ENCODE data around the gene OR2B2.
"Not testable (repeated sequence)": the region's sequence is repeated elsewhere in the genome, so short reads cannot be mapped to it uniquely, and the experiment has no call there.

OR2B2 gene

DNA sequence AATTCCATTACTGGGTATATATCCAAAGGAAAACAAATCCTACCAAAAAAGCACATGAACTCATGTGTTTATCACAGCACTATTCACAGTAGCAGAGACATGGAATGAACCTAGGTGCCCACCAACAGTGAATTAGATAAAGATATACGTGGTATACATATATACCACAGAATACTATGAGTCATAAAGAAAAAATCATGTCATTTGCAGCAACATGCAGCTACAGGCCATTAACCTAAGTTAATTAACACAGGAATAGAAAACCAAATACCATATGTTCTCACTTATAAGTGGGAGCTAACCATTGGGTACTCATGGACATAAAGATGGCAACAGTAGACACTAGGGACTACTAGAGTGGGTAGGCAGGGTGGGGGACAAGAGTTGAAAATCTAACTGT lies 4.2 kb downstream of the OR2B2 start:
- Histone ChIP-seq H3K27me3 (replicated peaks; ENCODE audit: control insufficient read depth, insufficient read depth, low read length) (no peaks in the 10 kb centered on the region), H3K4me1 (ENCODE audit: control insufficient read depth, insufficient read depth, low read length) (no peaks in the 10 kb centered on the region), H3K9me3 (ENCODE audit: control insufficient read depth, low read length) (no peaks in the 10 kb centered on the region), H3K36me3 (ENCODE audit: control insufficient read depth, insufficient read depth, low read length, severe bottlenecking) (no peaks in the 10 kb centered on the region), H3K9ac (ENCODE audit: low read length) (no peak overlapping the region), H3K4me3 (ENCODE audit: low read length) (no peak overlapping the region)
- DNase-seq (ENCODE audit: low read depth), result no peak

DNA sequence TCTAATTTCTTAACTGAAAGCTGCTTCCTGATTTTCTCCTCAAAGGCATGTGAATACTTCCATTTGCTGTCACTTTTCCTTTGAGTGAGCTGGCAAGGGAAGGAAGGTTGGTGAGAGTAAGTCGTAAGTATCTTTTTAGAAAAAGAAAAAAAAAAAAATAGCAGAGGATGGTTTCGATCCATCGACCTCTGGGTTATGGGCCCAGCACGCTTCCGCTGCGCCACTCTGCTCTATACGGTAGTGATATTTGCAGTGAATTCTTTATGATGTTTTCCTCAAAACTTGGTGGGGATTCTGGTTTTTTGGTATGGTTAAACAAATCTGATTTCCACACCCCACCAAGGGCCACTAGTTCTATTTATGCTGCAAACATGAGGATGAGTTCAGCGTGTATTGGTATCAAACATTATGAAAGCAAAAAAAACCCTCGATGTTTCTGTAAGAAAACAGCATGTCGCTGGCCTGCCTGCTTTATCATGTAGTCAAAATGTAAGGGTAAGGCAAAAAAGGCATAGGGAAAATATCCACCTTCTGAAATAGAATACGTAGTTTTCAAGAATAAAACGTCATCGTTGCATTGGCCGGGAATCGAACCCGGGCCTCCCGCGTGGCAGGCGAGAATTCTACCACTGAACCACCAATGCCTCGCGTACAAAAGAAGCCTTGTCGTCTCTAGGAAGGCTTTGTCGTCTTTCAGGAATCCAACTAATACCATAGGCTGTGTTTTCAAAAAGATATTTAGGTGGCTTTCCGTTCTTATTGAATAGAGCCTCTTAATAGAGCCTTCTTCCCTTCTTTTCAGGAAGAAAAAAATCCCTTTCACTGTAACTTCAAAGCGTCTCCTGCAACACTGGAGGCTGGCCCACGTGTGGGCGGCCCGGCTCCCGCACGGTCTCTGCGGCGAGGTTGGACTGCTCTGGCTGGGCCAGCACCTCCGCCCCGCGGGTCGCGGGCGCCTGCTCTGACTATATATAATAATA lies 9.6 kb downstream of the OR2B2 start:
- peak; percentile 91 for DNase-seq (ENCODE audit: low read depth)
- no peaks in the 10 kb centered on the region for H3K9me3 ChIP-seq (ENCODE audit: control insufficient read depth, low read length)

DNA sequence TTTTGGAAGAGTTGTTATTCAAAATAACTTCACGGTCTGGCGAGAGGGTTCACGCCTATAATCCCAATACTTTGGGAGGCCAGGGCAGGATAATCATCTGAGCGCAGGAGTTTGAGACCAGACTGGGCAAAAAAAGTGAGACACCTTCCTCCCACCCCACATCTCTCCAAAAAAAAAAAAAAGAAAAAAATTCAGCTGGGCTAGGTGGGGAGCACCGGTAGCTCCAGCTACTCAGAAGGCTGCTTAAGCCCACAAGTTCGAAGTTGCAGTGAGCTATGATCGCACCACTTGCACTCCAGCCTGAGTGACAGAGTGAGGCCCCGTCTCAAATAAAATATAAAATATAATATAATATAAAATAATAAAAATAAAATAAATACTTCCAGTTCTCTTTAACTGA lies 10.4 kb downstream of the OR2B2 start:
- no peak for DNase-seq (ENCODE audit: low read depth)
- H3K27me3 ChIP-seq (replicated peaks; ENCODE audit: control insufficient read depth, insufficient read depth, low read length), result no peaks in the 10 kb centered on the region
- H3K9me3 ChIP-seq (ENCODE audit: control insufficient read depth, low read length), result no peaks in the 10 kb centered on the region
- H3K9ac ChIP-seq (ENCODE audit: low read length), result no peak overlapping the region
- H3K4me3 ChIP-seq (ENCODE audit: low read length), result no peak overlapping the region
- no peaks in the 10 kb centered on the region for H3K4me1 ChIP-seq (ENCODE audit: control insufficient read depth, insufficient read depth, low read length)
- H3K36me3 ChIP-seq (ENCODE audit: control insufficient read depth, insufficient read depth, low read length, severe bottlenecking), result no peaks in the 10 kb centered on the region

More for the DNA sequence above, 9.6 kb downstream of the OR2B2 start:
- Histone ChIP-seq H3K36me3 (ENCODE audit: control insufficient read depth, insufficient read depth, low read length, severe bottlenecking) (no peaks in the 10 kb centered on the region), H3K4me3 (ENCODE audit: low read length) (peak overlapping the region; percentile 82), H3K27me3 (replicated peaks; ENCODE audit: control insufficient read depth, insufficient read depth, low read length) (no peaks in the 10 kb centered on the region), H3K4me1 (ENCODE audit: control insufficient read depth, insufficient read depth, low read length) (no peaks in the 10 kb centered on the region), H3K9ac (ENCODE audit: low read length) (peak overlapping the region; percentile 75)

DNA sequence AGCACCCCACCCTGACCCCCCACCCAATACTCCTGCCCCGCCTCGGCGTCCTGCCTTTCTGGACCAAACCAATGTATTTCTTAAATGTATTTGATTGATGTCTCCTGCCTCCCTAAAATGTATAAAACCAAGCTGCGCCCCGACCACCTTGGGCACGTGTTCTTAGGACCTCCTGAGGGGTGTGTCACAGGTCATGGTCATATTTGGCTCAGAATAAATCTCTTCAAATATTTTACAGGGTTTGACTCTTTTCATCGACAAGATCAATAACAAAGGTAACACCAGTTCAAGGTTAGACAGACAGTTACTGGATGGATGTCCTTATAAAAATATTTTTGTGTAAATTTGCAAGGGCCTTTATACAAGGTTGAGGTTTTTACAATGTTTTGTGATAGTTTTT lies 12.0 kb downstream of the OR2B2 start:
- not testable (repeated sequence) for H3K36me3 ChIP-seq (ENCODE audit: control insufficient read depth, insufficient read depth, low read length, severe bottlenecking); H3K4me1 ChIP-seq (ENCODE audit: control insufficient read depth, insufficient read depth, low read length); DNase-seq (ENCODE audit: low read depth); H3K9me3 ChIP-seq (ENCODE audit: control insufficient read depth, low read length); H3K4me3 ChIP-seq (ENCODE audit: low read length); H3K9ac ChIP-seq (ENCODE audit: low read length); H3K27me3 ChIP-seq (replicated peaks; ENCODE audit: control insufficient read depth, insufficient read depth, low read length)

DNA sequence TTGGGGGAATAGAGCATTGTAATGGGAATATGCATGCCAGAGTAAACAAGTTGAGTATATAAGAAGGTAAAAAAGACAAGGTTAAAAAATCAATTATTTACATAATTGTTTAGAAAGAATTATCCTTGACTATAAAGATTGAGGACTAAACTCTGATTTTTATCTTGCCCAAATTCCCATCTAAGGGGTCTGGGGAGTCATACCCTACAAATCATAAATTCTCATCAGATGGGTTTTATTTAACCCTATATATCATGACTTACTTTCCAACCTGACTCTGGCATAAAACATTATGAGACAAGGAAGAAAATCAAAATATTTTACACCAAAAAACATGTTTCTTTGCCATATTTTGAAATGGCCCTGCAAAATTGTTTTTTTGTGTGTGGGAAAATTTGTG lies 12.7 kb downstream of the OR2B2 start:
- Histone ChIP-seq H3K4me1 (ENCODE audit: control insufficient read depth, insufficient read depth, low read length) (peaks cover 3% of the 10 kb centered on the region), H3K36me3 (ENCODE audit: control insufficient read depth, insufficient read depth, low read length, severe bottlenecking) (no peaks in the 10 kb centered on the region), H3K27me3 (replicated peaks; ENCODE audit: control insufficient read depth, insufficient read depth, low read length) (no peaks in the 10 kb centered on the region), H3K4me3 (ENCODE audit: low read length) (no peak overlapping the region), H3K9ac (ENCODE audit: low read length) (no peak overlapping the region), H3K9me3 (ENCODE audit: control insufficient read depth, low read length) (no peaks in the 10 kb centered on the region)
- DNase-seq (ENCODE audit: low read depth), result no peak

DNA sequence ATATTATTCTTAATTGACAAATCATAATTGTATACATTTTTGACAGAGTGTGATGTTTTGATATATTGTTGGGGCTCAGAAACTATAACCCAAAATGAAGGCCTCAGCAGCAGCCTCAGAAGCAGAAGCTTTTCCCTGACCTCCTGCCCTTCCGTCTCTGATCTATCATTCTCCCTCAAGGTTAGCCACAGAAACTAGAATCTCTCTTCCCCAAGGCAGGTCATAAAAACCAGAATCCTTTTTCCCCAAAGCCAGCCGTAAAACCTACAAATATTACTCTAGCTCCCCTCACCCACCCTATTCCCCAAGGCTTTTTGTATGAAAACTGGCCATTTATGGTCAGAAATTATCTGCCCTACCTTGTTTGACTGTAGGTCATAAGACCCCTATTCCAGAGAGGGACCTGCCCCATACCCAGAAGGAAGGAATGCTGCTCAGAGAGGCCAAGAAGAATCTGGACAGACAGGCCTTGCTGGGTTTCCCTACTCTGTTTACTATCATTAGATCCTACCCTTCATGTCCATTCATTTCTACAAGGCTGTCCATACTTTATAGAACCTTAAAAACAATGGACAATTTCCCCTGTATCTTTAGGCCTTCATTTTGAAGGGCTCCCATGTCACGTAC lies 14.5 kb downstream of the OR2B2 start:
- Histone ChIP-seq H3K4me1 (ENCODE audit: control insufficient read depth, insufficient read depth, low read length) (peaks cover 15% of the 10 kb centered on the region), H3K4me3 (ENCODE audit: low read length) (no peak overlapping the region), H3K27me3 (replicated peaks; ENCODE audit: control insufficient read depth, insufficient read depth, low read length) (no peaks in the 10 kb centered on the region), H3K9ac (ENCODE audit: low read length) (no peak overlapping the region), H3K36me3 (ENCODE audit: control insufficient read depth, insufficient read depth, low read length, severe bottlenecking) (no peaks in the 10 kb centered on the region), H3K9me3 (ENCODE audit: control insufficient read depth, low read length) (no peaks in the 10 kb centered on the region)
- no peak for DNase-seq (ENCODE audit: low read depth)

DNA sequence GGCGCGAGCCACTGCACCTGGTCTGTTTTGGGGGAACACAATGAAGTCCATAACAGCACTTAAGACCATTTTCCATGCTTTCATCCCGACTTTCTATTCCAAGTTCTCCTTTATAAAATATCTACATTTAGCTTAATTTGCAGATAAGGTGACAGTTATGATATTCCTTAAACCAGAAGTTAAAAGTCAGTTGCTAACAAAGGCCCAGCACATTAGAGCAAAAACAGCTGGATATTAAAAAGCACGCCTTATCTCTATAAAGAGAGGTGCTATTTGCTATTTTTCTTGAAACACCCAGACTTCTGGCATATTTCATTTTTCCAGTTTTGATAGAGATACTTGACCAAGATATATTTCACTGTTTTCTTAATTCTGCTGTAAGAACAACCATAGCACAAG lies 15.8 kb downstream of the OR2B2 start:
- H3K4me3 ChIP-seq (ENCODE audit: low read length), result no peak overlapping the region
- no peaks in the 10 kb centered on the region for H3K36me3 ChIP-seq (ENCODE audit: control insufficient read depth, insufficient read depth, low read length, severe bottlenecking)
- no peaks in the 10 kb centered on the region for H3K9me3 ChIP-seq (ENCODE audit: control insufficient read depth, low read length)
- peak overlapping the region; percentile 80 for H3K9ac ChIP-seq (ENCODE audit: low read length)
- DNase-seq (ENCODE audit: low read depth), result no peak
- no peaks in the 10 kb centered on the region for H3K27me3 ChIP-seq (replicated peaks; ENCODE audit: control insufficient read depth, insufficient read depth, low read length)
- H3K4me1 ChIP-seq (ENCODE audit: control insufficient read depth, insufficient read depth, low read length), result peaks cover 21% of the 10 kb centered on the region

DNA sequence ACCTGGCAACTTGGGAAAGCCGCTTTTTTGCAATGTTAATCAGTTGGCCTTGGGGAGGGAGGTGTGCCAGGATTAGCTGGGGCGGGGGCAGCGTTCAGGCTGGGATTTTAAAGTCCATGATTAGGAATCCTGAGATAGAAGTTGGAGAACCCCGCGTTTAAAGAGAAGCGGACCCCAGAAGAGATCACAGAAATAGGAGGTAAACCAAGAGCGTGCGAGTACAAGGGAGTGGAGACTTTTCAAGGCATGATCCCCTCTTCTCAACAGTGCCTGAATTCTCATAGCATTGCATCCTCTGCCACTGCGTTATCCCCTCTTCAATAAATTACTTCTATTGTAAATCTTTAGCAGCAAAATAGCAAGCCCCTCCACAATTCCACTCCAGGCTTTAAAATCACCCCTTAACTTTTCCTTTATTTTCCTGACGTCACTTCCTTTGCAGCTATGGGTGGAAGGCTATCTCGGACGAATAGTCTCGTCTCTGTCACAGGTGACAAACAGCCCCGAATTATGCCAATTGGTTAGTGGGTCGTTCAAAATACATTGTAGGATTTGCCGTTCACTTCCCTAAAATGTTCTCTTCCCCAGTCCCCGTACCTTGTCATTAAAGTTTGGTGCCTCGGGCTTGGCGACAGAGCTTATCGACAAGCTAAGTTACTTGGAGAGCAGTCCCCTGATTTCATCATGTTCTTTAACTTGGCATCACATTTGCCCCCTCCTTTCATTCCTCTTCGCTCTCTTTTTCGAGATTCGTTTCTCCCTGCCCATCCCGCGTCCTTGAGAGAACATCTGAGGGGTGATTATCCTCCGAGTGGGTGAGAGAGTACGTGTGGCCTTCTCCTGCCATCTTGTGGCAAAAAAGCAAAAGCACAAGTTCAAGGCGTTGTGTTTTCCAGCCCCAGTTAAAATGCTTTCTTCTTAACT lies 17.1 kb downstream of the OR2B2 start:
- peaks cover 26% of the 10 kb centered on the region for H3K4me1 ChIP-seq (ENCODE audit: control insufficient read depth, insufficient read depth, low read length)
- no peaks in the 10 kb centered on the region for H3K27me3 ChIP-seq (replicated peaks; ENCODE audit: control insufficient read depth, insufficient read depth, low read length)
- H3K4me3 ChIP-seq (ENCODE audit: low read length), result peak overlapping the region; percentile 88
- H3K9me3 ChIP-seq (ENCODE audit: control insufficient read depth, low read length), result no peaks in the 10 kb centered on the region
- peak overlapping the region; percentile 80 for H3K9ac ChIP-seq (ENCODE audit: low read length)
- H3K36me3 ChIP-seq (ENCODE audit: control insufficient read depth, insufficient read depth, low read length, severe bottlenecking), result no peaks in the 10 kb centered on the region
- peak; percentile 94 for DNase-seq (ENCODE audit: low read depth)

DNA sequence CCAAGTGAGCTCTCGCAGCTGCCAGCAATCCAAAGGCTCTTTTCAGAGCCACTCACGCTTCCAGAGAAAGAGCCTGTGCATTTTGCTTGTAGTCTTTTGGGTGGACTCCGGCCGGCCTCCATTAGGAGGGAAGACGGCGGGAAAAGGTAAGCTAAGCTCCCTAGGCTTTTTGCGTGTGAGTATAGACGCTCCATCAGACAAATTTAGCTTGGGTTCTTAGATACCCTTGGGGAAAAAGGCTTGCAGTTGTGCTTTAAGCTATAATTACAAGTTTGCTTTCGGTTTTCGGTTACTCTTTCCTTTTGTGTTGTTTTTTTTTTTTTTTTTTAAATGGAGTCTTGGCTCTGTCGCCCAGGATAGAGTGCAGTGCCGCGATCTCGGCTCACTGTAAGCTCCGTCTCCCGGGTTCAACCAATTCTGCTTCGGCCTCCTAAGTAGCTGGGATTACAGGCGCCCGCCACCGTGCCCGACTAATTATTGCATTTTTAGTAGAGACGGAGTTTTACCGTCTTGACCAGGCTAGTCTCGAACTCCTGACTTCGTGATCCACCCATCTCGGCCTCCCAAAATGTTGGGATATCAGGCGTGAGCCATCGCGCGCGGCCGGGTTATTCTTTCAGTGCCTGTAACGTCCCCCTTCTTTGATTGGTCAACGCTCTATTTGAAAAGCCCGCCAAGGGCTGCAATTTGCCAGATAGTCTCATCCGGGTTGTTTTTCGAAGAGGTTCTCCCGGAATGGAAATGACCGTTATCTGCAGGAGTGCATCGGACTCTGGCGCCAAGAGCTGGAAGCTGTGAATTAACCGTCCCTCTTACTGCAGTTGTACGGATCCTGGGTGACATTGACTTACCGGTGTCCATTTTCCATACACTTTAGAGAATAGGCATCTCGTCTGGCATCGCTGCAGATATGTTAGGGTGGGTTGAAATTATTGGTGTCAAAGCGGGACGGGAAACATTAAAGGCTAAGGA lies 18.1 kb downstream of the OR2B2 start:
- peak; percentile 99 for DNase-seq (ENCODE audit: low read depth)
- no peaks in the 10 kb centered on the region for H3K27me3 ChIP-seq (replicated peaks; ENCODE audit: control insufficient read depth, insufficient read depth, low read length)
- H3K9me3 ChIP-seq (ENCODE audit: control insufficient read depth, low read length), result no peaks in the 10 kb centered on the region
- peak overlapping the region; percentile 88 for H3K4me3 ChIP-seq (ENCODE audit: low read length)
- peaks cover 29% of the 10 kb centered on the region for H3K4me1 ChIP-seq (ENCODE audit: control insufficient read depth, insufficient read depth, low read length)
- peak overlapping the region; percentile 80 for H3K9ac ChIP-seq (ENCODE audit: low read length)
- H3K36me3 ChIP-seq (ENCODE audit: control insufficient read depth, insufficient read depth, low read length, severe bottlenecking), result no peaks in the 10 kb centered on the region

DNA sequence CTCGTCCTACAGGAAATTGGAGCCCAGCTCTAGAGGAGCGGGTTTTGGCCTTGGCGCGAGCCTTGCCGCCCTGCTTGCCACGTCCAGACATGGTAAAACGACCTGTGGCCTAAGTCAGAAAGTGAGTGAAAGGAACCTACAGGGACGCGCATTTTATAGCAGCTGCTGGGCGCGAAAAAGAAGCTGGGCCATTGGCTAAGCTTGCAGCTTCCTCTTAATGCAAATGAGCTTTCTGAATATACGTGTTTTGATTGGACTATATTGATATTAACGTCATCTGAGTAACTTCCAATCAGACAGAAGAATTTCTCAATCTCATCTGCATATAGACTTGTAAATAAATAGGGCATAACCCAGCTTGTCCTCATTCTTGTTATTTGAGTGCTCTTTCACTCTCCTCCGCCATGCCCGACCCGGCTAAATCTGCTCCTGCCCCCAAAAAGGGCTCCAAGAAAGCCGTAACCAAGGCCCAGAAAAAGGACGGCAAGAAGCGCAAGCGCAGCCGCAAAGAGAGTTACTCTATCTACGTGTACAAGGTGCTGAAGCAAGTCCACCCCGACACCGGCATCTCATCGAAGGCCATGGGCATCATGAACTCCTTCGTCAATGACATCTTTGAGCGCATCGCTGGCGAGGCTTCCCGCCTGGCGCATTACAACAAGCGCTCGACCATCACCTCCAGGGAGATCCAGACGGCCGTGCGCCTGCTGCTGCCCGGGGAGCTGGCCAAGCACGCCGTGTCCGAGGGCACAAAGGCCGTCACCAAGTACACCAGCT lies 18.9 kb downstream of the OR2B2 start:
- H3K4me3 ChIP-seq (ENCODE audit: low read length), result peak overlapping the region; percentile 88
- H3K4me1 ChIP-seq (ENCODE audit: control insufficient read depth, insufficient read depth, low read length), result peaks cover 29% of the 10 kb centered on the region
- no peaks in the 10 kb centered on the region for H3K36me3 ChIP-seq (ENCODE audit: control insufficient read depth, insufficient read depth, low read length, severe bottlenecking)
- H3K9me3 ChIP-seq (ENCODE audit: control insufficient read depth, low read length), result no peaks in the 10 kb centered on the region
- peak overlapping the region; percentile 76 for H3K9ac ChIP-seq (ENCODE audit: low read length)
- DNase-seq (ENCODE audit: low read depth), result peak; percentile 96
- H3K27me3 ChIP-seq (replicated peaks; ENCODE audit: control insufficient read depth, insufficient read depth, low read length), result no peaks in the 10 kb centered on the region
